HEK293T (cell line): Measurements from ENCODE around the gene DDX39B.
"Not testable (repeated sequence)": the region's sequence is repeated elsewhere in the genome, so short reads cannot be mapped to it uniquely, and the experiment has no call there.

Experiments used
- ARNT ChIP-seq: fragments of 450-650 bp; IDR thresholded peaks from 2 replicates; pipeline ENCODE4 v1.6.1; 2017; ENCODE audit warnings: mild to moderate bottlenecking
- BHLHE40 ChIP-seq: fragments of 450-650 bp; IDR thresholded peaks from 2 replicates; pipeline ENCODE4 v1.6.1; 2016; ENCODE audit warnings: mild to moderate bottlenecking, moderate library complexity, borderline replicate concordance
- FOXK2 ChIP-seq: fragments of 450-650 bp; IDR thresholded peaks from 2 replicates; pipeline ENCODE4 v1.6.1; 2016; ENCODE audit warnings: mild to moderate bottlenecking
- NFRKB ChIP-seq: fragments of 450-650 bp; IDR thresholded peaks from 2 replicates; pipeline ENCODE4 v1.6.1; 2016; ENCODE audit warnings: mild to moderate bottlenecking, moderate library complexity
- SP1 ChIP-seq: fragments of 450-650 bp; IDR thresholded peaks from 2 replicates; pipeline ENCODE4 v1.6.1; 2017
- SUZ12 ChIP-seq: fragments of 450-650 bp; IDR thresholded peaks from 2 replicates; pipeline ENCODE4 v1.6.1; 2016; ENCODE audit warnings: mild to moderate bottlenecking
- TF ChIP-seq, protein P1 (sequence below): fragments of 450-650 bp; IDR thresholded peaks from 2 replicates; pipeline ENCODE4 v1.6.1; 2016

DNA sequence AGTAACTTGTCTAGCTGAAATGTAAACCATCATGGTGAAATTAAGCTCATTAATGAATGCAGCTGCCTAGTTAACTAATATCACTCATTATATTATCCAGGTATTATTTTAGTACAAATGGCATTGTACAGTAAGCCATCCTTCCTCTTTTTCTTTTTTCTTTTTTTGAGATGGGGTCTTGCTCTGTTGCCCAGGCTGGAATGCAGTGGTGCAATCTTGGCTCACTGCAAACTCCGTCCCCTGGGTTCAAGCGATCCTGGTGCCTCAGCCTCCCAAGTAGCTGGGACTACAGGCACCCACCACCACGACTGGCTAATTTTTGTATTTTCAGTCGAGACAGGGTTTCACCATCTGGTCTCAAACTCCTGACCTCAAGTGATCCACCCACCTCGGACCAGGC lies 48.9 kb upstream of the DDX39B start:
- TF ChIP-seq SP1, SUZ12, BHLHE40, FOXK2, NFRKB, ARNT: not testable (repeated sequence)
- TF ChIP-seq, protein P1, sequence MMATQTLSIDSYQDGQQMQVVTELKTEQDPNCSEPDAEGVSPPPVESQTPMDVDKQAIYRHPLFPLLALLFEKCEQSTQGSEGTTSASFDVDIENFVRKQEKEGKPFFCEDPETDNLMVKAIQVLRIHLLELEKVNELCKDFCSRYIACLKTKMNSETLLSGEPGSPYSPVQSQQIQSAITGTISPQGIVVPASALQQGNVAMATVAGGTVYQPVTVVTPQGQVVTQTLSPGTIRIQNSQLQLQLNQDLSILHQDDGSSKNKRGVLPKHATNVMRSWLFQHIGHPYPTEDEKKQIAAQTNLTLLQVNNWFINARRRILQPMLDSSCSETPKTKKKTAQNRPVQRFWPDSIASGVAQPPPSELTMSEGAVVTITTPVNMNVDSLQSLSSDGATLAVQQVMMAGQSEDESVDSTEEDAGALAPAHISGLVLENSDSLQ, result not testable (repeated sequence)
